ENCODE results near the gene ZNF256.

The ZNF256 gene

DNA sequence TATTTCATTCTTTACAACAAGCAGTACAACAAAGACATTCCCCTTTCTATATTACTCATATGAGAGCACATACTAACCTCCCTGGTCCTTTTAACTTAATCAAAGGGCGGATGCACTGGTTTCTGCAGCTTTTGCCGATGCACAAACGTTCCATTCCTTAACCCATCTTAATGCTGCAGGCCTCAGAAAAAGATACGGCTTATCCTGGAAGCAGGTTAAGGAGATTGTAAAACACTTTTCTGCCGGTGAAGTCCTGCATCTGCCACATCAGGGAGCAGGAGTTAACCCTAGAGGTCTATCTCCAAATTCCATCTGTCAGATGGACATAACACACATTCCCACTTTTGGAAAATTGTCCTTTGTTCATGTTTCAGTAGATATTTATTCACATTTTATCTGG is 47.2 kb downstream of the ZNF256 start:
- no peak for FAIRE-seq
- DNase-seq (ENCODE audit: insufficient read length, low spot score), result no peak
